Activated CD8-positive, alpha-beta memory T cell treated with anti-CD3 and anti-CD28 coated beads for 48 hours (primary cell): ENCODE results near the gene LYPD1.

Experiments used
- DNase-seq, 3 experiments: peaks; one replicate each; pipeline ENCODE4 v3.0.0-alpha.2; 2020; ENCODE audit warnings: low read depth in 2 of 3, low spot score in 2 of 3

Gene LYPD1

DNA sequence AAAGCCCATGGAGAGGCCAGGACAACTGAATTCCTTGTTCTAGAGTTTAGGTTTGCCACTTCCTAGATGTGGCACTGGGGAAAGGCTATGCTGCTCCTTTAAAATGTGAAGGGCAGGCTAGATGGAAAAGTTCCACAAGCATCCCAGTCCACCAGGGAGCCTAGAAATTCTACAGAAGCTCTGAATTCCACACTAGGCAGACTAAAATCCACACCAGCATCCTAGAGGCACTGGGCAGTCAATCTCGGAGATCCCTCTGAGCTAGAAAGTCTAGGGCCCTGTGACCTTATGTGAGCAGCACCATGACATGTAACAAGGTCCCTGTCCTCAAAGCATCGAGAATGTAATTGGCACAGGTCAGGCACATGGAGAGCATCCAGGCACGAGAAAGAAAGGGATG, 71.5 kb downstream of the LYPD1 start:
- DNase-seq, result no peak

DNA sequence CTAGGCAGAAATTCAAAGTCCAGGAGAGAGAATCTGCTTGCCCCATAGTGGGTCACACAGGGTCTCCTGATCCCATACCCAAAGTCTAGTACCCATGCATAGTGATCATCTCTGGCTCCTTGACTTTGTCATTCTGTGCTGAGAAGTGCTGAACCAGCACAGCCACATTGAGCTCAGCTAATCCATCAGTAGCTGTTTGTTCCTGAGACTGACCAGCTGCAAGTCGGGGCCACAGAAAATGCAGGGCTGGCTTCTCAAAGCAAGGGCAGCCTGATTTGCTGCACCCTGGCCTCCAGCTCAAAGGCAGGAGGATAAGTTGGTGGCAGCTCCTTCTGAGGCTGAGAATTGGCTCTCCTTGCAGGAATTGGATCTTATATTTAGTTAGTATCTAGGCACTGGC, 72.2 kb downstream of the LYPD1 start:
- DNase-seq, result no peak

DNA sequence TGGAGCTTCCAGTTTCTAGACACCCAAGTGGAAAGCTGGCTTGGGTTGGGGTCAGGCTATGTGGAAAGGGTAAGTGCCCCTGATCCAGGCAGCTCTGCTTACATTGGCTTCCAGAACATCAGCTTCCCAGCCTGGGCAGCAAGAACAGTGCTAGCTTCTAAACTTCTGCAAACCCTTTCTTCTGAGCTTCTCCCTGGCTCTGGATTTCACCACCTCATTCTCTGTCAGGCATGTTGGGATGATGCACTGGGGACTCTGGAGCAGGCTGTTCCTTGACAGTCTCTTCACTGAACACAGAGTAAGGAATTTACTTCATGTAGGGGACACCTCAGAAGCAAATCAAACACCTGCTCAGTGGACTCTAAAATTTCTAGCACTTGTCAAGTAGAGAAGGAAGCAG, 72.8 kb downstream of the LYPD1 start:
- DNase-seq, result no peak

DNA sequence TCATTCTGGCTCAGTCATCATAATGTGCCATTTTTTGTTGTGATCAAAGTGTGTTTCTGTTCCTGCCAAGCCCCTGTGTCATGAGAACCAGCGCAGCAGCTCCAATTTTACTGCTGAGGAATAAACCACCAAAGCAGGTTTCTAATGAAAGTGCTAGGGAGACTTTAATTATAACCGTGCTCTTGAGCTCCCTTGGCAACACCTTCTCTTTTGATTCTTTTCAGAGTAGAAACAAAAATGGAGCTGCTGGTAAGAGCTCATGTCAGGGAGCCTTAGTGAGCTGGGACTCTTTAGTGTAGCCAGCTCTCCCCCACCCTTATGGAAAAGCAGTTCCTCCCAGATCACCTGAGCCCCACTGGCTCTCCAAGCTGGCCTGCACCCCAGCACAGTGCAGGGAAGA, 74.3 kb downstream of the LYPD1 start:
- DNase-seq, result no peak

DNA sequence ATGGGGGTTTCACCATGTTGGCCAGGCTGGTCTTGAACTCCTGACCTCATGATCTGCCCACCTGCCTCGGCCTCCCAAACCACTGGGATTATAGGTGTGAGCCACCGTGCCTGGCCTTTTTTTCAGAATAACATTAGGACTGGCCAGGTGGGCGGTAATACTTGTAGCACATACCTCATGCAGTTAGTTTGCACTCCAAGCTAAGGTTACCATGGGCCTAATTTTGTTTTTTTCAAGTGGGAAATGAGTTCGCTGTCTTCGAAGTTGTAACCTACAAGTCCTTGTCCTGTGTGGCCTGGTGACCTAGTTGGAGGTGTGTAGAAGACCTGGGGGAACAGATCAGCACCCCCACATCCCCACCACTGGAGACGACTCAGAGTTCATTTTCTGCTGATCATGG, 74.8 kb downstream of the LYPD1 start:
- no peak for DNase-seq
